Esophagus muscularis mucosa (tissue), 4 donors: ENCODE results near the gene GDF2. TPM values are rescaled to one million over a fixed set of nuclear protein-coding genes. Genes with fewer than 3 reads are reported as not detected.

Source experiments
- DNase-seq: peaks from one replicate; pipeline ENCODE4 v3.0.0-alpha.2; 2017; ENCODE audit errors: extremely low spot score
- H3K27ac ChIP-seq, 4 donors: fragments of 200-600 bp; sonication (generic); replicated peaks in 1 of 4; 1 replicate in 3 of 4; 2 replicates in 1 of 4; pipeline ENCODE4 v1.5.1; 2016 to 2019; ENCODE audit warnings: mild to moderate bottlenecking in 1 of 4
- H3K27me3 ChIP-seq, 4 donors: fragments of 200-600 bp; sonication (generic); one replicate each; pipeline versions ENCODE4 v1.5.1 to v1.6.0; 2016 to 2019
- H3K36me3 ChIP-seq, 4 donors: fragments of 200-600 bp; sonication (generic); one replicate each; pipeline ENCODE4 v1.5.1; 2016 to 2019
- H3K4me1 ChIP-seq, 4 donors: fragments of 200-600 bp; sonication (generic); one replicate each; pipeline ENCODE4 v1.5.1; 2016 to 2019
- H3K4me3 ChIP-seq, 4 donors: fragments of 200-600 bp; sonication (generic); 1 replicate in 2 of 4; 2 replicates in 2 of 4; pipeline ENCODE4 v1.5.1; 2016 to 2019; ENCODE audit warnings: mild to moderate bottlenecking in 4 of 4, moderate library complexity in 1 of 4
- H3K9me3 ChIP-seq, 4 donors: fragments of 200-600 bp; sonication (generic); 1 replicate in 3 of 4; 2 replicates in 1 of 4; pipeline ENCODE4 v1.5.1; 2016 to 2019
- EP300 ChIP-seq: sonication (generic); formaldehyde crosslinking; IDR thresholded peaks from one replicate; pipeline ENCODE4 v1.6.1; 2017; ENCODE audit warnings: antibody characterized with exemption
- POLR2A ChIP-seq: fragments of 450-650 bp; IDR thresholded peaks from one replicate; pipeline ENCODE4 v1.6.1; 2017; ENCODE audit warnings: antibody characterized with exemption, moderate library complexity, mild to moderate bottlenecking, low read depth
- POLR2AphosphoS5 ChIP-seq, 2 donors: sonication (generic); formaldehyde crosslinking; IDR thresholded peaks; one replicate each; pipeline ENCODE4 v1.6.1; 2017; ENCODE audit warnings: antibody characterized with exemption in 2 of 2
- WGBS: methylation state at CpG from one replicate; pipeline ENCODE4 v1.1.5; 2018; 5-methylcytosine and 5-hydroxymethylcytosine counted together
- intact Hi-C: fragments of 100-400 bp; cut with DNase I; formaldehyde crosslinking; loops from one replicate; pipeline ENCODE4 v1.15.1; 2023
- total RNA-seq, 4 donors: library from RNA; depleted of rRNA; stranded (reverse); fragments of >200 nt; gene quantifications; one replicate each; pipeline versions ENCODE4 v1.1.0 to v1.2.1, GENCODE V29; 2016
- TF ChIP-seq, protein P1 (sequence below), 3 experiments: fragments of 200-600 bp in 2 of 3; fragments of 450-650 bp in 1 of 3; sonication (generic) in 2 of 3; IDR thresholded peaks; one replicate each; pipeline ENCODE4 v1.5.1; 2017 to 2019; ENCODE audit warnings: antibody characterized with exemption in 3 of 3, mild to moderate bottlenecking in 2 of 3, moderate library complexity in 1 of 3

GDF2 gene
- total RNA-seq, 4 donors from 2014 or later = not detected

DNA sequence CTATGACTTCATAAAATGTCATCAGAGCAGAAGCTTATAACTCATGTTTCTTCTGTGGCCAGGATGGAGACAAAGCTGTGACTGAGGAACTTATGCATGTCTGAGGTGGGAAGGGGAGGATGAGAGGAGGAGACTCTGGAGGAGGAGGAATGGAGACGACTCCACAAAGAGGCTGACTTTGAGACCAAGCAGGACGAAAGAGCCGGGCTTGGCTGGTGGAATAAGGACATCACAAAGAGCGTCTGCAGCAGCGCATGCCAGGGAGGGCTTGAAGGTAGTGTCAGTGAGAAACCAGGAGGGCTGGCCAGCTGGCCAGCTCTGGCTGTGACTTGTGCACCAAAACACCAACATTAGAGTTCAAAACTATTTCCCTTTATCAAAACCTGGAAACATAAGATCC, 6.1 kb upstream of the GDF2 start:
- Histone ChIP-seq H3K4me1 (peaks cover 0 to 10% (median 8%) of the 10 kb centered on the region in 4 donors), H3K9me3 (no peaks in the 10 kb centered on the region), H3K27me3 (no peaks in the 10 kb centered on the region), H3K36me3 (no peaks in the 10 kb centered on the region), H3K27ac (no peak overlapping the region), H3K4me3 (no peak overlapping the region)
- DNase-seq = no peak
- TF ChIP-seq POLR2AphosphoS5 (IDR thresholded peaks at IDR 0.05) (no peak), EP300 (no peak), POLR2A (no peak)
- TF ChIP-seq, protein P1, sequence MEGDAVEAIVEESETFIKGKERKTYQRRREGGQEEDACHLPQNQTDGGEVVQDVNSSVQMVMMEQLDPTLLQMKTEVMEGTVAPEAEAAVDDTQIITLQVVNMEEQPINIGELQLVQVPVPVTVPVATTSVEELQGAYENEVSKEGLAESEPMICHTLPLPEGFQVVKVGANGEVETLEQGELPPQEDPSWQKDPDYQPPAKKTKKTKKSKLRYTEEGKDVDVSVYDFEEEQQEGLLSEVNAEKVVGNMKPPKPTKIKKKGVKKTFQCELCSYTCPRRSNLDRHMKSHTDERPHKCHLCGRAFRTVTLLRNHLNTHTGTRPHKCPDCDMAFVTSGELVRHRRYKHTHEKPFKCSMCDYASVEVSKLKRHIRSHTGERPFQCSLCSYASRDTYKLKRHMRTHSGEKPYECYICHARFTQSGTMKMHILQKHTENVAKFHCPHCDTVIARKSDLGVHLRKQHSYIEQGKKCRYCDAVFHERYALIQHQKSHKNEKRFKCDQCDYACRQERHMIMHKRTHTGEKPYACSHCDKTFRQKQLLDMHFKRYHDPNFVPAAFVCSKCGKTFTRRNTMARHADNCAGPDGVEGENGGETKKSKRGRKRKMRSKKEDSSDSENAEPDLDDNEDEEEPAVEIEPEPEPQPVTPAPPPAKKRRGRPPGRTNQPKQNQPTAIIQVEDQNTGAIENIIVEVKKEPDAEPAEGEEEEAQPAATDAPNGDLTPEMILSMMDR (IDR thresholded peaks at IDR 0.05) = no peak
- intact Hi-C loops = no loop called here
- 64% methylated on average over 5 of the region's 5 CpGs for WGBS

DNA sequence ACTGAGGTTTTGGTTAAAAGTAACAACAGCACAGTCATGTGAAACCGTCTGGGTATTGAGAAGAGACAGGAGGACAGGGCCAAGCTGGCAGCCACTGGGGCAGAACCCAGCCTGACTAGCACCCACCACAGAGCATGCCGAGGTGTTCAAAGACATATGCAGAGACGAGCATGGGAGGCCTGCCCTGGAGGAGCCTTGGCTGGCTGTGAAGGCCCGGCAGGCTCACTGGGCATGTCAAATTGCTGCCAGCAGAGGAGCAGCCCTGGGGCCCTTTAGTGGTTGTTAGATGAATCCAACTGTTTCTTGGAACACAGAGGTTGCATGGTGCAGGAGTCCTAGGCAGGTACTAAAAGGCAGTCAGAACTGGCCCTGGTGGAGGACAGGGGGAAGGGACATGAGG, 5.0 kb upstream of the GDF2 start:
- DNase-seq = no peak
- Histone ChIP-seq H3K27me3 (peaks cover 0 to 8% (median 0%) of the 10 kb centered on the region in 4 donors), H3K4me1 (no peaks in the 10 kb centered on the region), H3K27ac (no peak overlapping the region), H3K9me3 (no peaks in the 10 kb centered on the region), H3K4me3 (no peak overlapping the region), H3K36me3 (no peaks in the 10 kb centered on the region)
- TF ChIP-seq, protein P1 (IDR thresholded peaks at IDR 0.05) = no peak
- TF ChIP-seq POLR2AphosphoS5 (IDR thresholded peaks at IDR 0.05) = no peak
- TF ChIP-seq EP300 = no peak
- no peak for TF ChIP-seq POLR2A
- WGBS = 100% methylated on average over 4 of the region's 4 CpGs
- intact Hi-C loops = no loop called here

DNA sequence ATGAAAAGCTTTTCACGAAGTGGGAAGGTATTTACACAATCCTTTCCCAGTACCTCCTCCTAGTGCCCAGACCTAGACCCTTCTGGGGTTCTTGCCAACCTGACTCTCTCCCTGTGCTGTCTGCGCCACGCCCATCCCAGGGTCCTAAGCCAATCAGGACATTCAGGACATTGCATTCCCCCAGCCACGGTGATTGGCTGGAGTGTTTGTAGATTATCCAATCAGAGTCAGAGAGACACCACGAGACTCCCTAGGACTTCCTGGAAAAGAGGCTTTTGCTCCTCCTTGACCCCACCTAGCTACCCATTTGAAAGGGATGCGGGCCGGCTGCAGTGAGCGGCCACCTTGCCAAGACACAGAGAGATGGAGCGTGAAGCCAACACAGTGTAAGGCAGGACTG, 3.5 kb upstream of the GDF2 start:
- Histone ChIP-seq H3K27ac (no peak overlapping the region), H3K4me3 (no peak overlapping the region), H3K27me3 (peaks cover 0 to 14% (median 0%) of the 10 kb centered on the region in 4 donors), H3K9me3 (no peaks in the 10 kb centered on the region), H3K4me1 (no peaks in the 10 kb centered on the region), H3K36me3 (no peaks in the 10 kb centered on the region)
- intact Hi-C loops = no loop called here
- WGBS = 86% methylated on average over 9 of the region's 9 CpGs
- no peak for DNase-seq
- TF ChIP-seq POLR2AphosphoS5 (IDR thresholded peaks at IDR 0.05) (no peak), EP300 (no peak), POLR2A (no peak)
- TF ChIP-seq, protein P1 (IDR thresholded peaks at IDR 0.05) = no peak

DNA sequence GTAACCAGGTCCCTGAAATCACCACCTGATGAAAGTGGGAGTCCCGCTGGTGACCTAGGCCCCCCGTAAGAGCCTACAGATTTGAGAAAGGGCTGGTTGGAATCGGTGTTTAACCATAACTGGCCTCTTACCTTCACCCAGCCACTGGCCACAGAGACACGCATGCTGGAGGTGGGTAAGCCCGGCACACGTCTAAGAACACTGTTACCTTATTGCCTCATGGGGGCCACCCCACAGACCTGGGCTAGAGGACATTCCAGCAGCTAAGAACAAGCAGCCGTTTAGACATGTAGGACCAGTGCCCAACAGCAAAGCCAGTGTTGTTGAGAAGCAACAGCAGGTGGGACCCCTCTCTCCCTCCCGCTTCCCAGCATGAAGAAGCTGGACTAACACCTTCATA, 2.5 kb upstream of the GDF2 start:
- no peak for DNase-seq
- Histone ChIP-seq H3K4me1 (no peaks in the 10 kb centered on the region), H3K27ac (no peak overlapping the region), H3K36me3 (no peaks in the 10 kb centered on the region), H3K27me3 (peaks cover 0 to 14% (median 0%) of the 10 kb centered on the region in 4 donors), H3K9me3 (no peaks in the 10 kb centered on the region), H3K4me3 (no peak overlapping the region)
- intact Hi-C loops = no loop called here
- 84% methylated on average over 8 of the region's 8 CpGs for WGBS
- TF ChIP-seq POLR2AphosphoS5 (IDR thresholded peaks at IDR 0.05) (no peak), EP300 (no peak), POLR2A (no peak)
- TF ChIP-seq, protein P1 (IDR thresholded peaks at IDR 0.05) = no peak

DNA sequence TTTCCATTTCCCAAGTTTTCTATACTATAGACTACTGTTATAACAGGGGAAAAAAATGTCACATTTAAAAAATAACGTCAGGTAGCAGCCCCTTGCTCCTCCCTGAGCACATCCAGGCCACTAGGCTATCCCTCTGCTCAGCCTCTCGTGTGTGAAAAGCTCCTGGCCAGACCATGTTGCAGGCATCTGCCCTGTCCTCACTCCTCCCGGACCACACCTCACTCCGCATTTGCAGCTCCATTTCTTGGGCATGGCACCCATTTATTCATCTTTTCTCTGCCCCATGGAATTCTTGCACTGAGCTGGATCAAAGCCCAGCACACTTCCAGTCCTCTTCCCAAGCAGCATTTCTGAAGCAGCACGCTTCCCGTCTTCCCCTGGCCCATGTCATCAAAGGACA, 1.4 kb upstream of the GDF2 start:
- TF ChIP-seq POLR2AphosphoS5 (IDR thresholded peaks at IDR 0.05) (no peak), EP300 (no peak), POLR2A (no peak)
- TF ChIP-seq, protein P1 (IDR thresholded peaks at IDR 0.05) = no peak
- no peaks in the 10 kb centered on the region for H3K36me3 ChIP-seq
- H3K4me3 ChIP-seq = no peak overlapping the region
- H3K4me1 ChIP-seq = no peaks in the 10 kb centered on the region
- 80% methylated on average over 6 of the region's 6 CpGs for WGBS
- H3K27me3 ChIP-seq = peaks cover 0 to 20% (median 0%) of the 10 kb centered on the region in 4 donors
- no peaks in the 10 kb centered on the region for H3K9me3 ChIP-seq
- no peak for DNase-seq
- H3K27ac ChIP-seq = no peak overlapping the region
- intact Hi-C loops = no loop called here
